ENCODE results near the gene TNFRSF14.
A peak's percentile ranks its signal among the peaks of the same experiment; 100 is the strongest.

Gene TNFRSF14

GRCh38 chr1:2606881-2607621 is 50.9 kb downstream of the TNFRSF14 start:
- Histone ChIP-seq H3K4me3 (ENCODE audit: low read depth in 1 of 2, low read length in 2 of 2) (no peak overlapping the region), H3K36me3 (ENCODE audit: control insufficient read depth in 1 of 2, insufficient read depth in 2 of 2, low read length in 2 of 2) (no peaks in the 10 kb centered on the region), H3K9me3 (ENCODE audit: control insufficient read depth in 1 of 2, low read length in 2 of 2) (no peaks in the 10 kb centered on the region), H3K27me3 (ENCODE audit: control insufficient read depth in 1 of 2, insufficient read depth in 2 of 2, low read length in 2 of 2) (no peaks in the 10 kb centered on the region), H3K4me1 (ENCODE audit: control insufficient read depth in 1 of 2, insufficient read depth in 2 of 2, low read length in 2 of 2) (peaks cover 4 to 11% of the 10 kb centered on the region in 2 donors), H3K27ac (ENCODE audit: low read depth, low read length) (no peak overlapping the region), H3K9ac (ENCODE audit: low read depth in 1 of 2, low read length in 2 of 2) (no peak overlapping the region)

DNA sequence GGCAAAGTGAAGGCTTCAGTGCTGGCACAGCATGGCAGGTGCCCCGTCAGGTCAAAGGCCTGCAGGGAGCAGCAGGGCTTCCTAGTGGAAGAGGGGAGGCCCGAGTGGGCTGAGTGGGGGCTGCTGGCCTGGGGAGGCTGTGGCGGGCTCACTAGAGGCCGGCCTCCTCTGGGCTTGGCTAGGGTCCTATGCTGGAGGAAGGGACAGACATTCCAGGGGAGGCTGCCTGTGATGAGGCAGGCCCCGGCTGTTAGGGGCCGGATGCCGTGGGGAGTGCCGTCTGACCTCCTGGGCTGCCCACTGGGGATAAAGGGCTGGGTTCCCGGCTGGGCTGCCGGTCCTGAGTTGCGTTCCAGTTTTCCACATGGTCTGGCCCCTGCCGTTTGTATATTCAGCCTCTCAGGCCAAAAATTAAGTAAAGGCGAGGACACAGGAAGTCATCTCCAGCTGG is 51.5 kb downstream of the TNFRSF14 start:
- H3K9me3 ChIP-seq (ENCODE audit: control insufficient read depth in 1 of 2, low read length in 2 of 2), result no peaks in the 10 kb centered on the region
- no peak overlapping the region for H3K27ac ChIP-seq (ENCODE audit: low read depth, low read length)
- no peak overlapping the region for H3K4me3 ChIP-seq (ENCODE audit: low read depth in 1 of 2, low read length in 2 of 2)
- no peak overlapping the region for H3K9ac ChIP-seq (ENCODE audit: low read depth in 1 of 2, low read length in 2 of 2)
- peaks cover 4 to 11% of the 10 kb centered on the region in 2 donors for H3K4me1 ChIP-seq (ENCODE audit: control insufficient read depth in 1 of 2, insufficient read depth in 2 of 2, low read length in 2 of 2)
- no peaks in the 10 kb centered on the region for H3K36me3 ChIP-seq (ENCODE audit: control insufficient read depth in 1 of 2, insufficient read depth in 2 of 2, low read length in 2 of 2)
- H3K27me3 ChIP-seq (ENCODE audit: control insufficient read depth in 1 of 2, insufficient read depth in 2 of 2, low read length in 2 of 2), result no peaks in the 10 kb centered on the region

DNA sequence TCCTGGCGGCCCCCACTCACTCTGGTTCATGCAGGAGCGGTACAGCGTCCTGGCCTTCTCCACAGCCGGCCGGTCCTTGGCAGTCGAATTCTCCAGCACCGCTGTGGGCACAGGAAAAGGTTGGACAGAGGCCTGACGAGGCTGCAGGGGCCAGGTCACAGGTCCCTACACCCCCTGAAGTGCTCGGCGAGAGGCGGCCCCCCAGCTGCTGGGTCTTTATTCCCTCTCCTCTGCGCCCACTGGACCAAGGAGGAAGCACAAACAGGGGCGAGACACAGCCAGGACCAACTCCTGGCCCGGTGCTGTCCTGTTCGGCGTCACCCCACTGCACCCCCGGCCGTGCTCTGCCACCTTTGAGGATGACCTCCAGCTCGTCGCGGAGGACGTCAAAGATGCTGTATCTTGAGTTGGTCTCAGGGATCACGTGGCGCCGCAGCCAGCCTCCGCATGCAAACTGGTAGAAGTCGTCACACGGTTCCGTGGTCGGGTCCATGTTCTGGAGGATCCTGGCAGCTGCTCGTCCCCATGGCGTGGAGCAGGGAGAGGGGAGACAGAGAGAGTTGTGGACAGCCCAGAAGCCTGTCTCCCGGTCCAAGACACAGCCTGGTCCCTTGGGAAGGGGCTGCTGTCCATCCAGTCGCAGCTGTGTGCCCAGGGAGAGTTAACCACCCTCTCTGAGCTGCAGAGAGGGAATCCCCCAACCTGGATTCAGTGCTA is 53.3 kb downstream of the TNFRSF14 start:
- Histone ChIP-seq H3K4me3 (ENCODE audit: low read depth in 1 of 2, low read length in 2 of 2) (no peak overlapping the region), H3K4me1 (ENCODE audit: control insufficient read depth in 1 of 2, insufficient read depth in 2 of 2, low read length in 2 of 2) (peaks cover 4 to 11% of the 10 kb centered on the region in 2 donors), H3K36me3 (ENCODE audit: control insufficient read depth in 1 of 2, insufficient read depth in 2 of 2, low read length in 2 of 2) (no peaks in the 10 kb centered on the region), H3K27me3 (ENCODE audit: control insufficient read depth in 1 of 2, insufficient read depth in 2 of 2, low read length in 2 of 2) (no peaks in the 10 kb centered on the region), H3K9ac (ENCODE audit: low read depth in 1 of 2, low read length in 2 of 2) (no peak overlapping the region), H3K27ac (ENCODE audit: low read depth, low read length) (no peak overlapping the region), H3K9me3 (ENCODE audit: control insufficient read depth in 1 of 2, low read length in 2 of 2) (peaks cover 6 to 8% of the 10 kb centered on the region in 2 donors)

DNA sequence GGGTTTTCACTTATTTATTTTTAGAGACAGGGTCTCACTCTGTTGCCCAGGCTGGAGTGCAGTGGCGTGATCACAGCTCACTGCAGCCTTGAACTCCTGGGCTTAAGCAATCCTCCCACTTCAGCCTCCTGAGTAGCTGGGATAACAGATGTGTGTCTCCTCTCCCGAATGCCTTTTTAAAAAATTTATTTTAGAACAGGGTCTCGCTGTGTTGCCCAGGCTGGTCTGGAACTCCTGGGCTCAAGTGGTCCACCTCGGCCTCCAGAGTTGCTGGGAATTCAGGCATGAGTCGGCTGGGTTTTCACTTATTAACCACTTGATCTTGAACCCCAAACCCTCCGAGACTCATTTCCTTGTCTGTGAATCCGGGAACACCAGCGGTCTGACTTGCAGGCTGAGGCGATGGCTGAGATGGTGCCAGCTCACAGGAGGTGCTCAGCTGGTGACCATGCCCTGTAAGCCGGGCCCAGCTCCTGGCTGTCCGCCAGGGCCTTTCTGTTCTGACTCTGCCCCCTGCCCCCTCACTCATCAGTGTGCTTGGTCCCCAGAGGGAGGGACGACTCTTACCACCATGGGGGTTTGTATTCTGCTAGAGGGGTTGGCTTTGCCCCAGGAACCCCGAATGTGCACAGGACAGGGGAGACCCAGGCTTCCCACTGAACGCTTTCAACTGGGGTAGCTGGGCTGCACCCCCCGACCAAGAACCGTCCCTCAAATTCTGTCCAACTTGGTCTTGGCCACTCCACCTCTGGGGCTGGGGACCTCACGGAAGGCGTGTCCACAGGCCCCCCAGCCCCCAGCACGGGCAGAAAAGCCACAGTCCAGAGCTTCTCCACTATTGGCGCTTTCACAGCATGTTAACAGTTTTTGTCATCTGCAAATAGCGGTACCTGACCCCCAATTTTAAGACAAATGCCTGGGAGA is 54.1 kb downstream of the TNFRSF14 start:
- H3K27ac ChIP-seq (ENCODE audit: low read depth, low read length), result no peak overlapping the region
- no peaks in the 10 kb centered on the region for H3K27me3 ChIP-seq (ENCODE audit: control insufficient read depth in 1 of 2, insufficient read depth in 2 of 2, low read length in 2 of 2)
- H3K4me3 ChIP-seq (ENCODE audit: low read depth in 1 of 2, low read length in 2 of 2), result peak overlapping the region in 1 of 2 donors; percentile 15
- H3K4me1 ChIP-seq (ENCODE audit: control insufficient read depth in 1 of 2, insufficient read depth in 2 of 2, low read length in 2 of 2), result peaks cover 4 to 11% of the 10 kb centered on the region in 2 donors
- H3K9ac ChIP-seq (ENCODE audit: low read depth in 1 of 2, low read length in 2 of 2), result no peak overlapping the region
- H3K36me3 ChIP-seq (ENCODE audit: control insufficient read depth in 1 of 2, insufficient read depth in 2 of 2, low read length in 2 of 2), result no peaks in the 10 kb centered on the region
- H3K9me3 ChIP-seq (ENCODE audit: control insufficient read depth in 1 of 2, low read length in 2 of 2), result peaks cover 6 to 8% of the 10 kb centered on the region in 2 donors

- peak overlapping the region in 1 of 2 donors; percentile 6 for H3K9ac ChIP-seq (ENCODE audit: low read depth in 1 of 2, low read length in 2 of 2)
- no peaks in the 10 kb centered on the region for H3K27me3 ChIP-seq (ENCODE audit: control insufficient read depth in 1 of 2, insufficient read depth in 2 of 2, low read length in 2 of 2)
- H3K36me3 ChIP-seq (ENCODE audit: control insufficient read depth in 1 of 2, insufficient read depth in 2 of 2, low read length in 2 of 2), result no peaks in the 10 kb centered on the region
- no peak overlapping the region for H3K27ac ChIP-seq (ENCODE audit: low read depth, low read length)
- H3K4me3 ChIP-seq (ENCODE audit: low read depth in 1 of 2, low read length in 2 of 2), result peak overlapping the region; percentile 15 to 28
- peaks cover 4 to 11% of the 10 kb centered on the region in 2 donors for H3K4me1 ChIP-seq (ENCODE audit: control insufficient read depth in 1 of 2, insufficient read depth in 2 of 2, low read length in 2 of 2)
- H3K9me3 ChIP-seq (ENCODE audit: control insufficient read depth in 1 of 2, low read length in 2 of 2), result peaks cover 8 to 12% of the 10 kb centered on the region in 2 donors
These were observed 54.9 kb downstream of the TNFRSF14 start for GRCh38 chr1:2611031-2611501.

- Histone ChIP-seq H3K27ac (ENCODE audit: low read depth, low read length) (no peak overlapping the region), H3K4me3 (ENCODE audit: low read depth in 1 of 2, low read length in 2 of 2) (no peak overlapping the region), H3K9ac (ENCODE audit: low read depth in 1 of 2, low read length in 2 of 2) (no peak overlapping the region), H3K27me3 (ENCODE audit: control insufficient read depth in 1 of 2, insufficient read depth in 2 of 2, low read length in 2 of 2) (no peaks in the 10 kb centered on the region), H3K9me3 (ENCODE audit: control insufficient read depth in 1 of 2, low read length in 2 of 2) (peaks cover 8 to 16% of the 10 kb centered on the region in 2 donors), H3K4me1 (ENCODE audit: control insufficient read depth in 1 of 2, insufficient read depth in 2 of 2, low read length in 2 of 2) (peaks cover 4 to 11% of the 10 kb centered on the region in 2 donors), H3K36me3 (ENCODE audit: control insufficient read depth in 1 of 2, insufficient read depth in 2 of 2, low read length in 2 of 2) (no peaks in the 10 kb centered on the region)
These were observed 55.7 kb downstream of the TNFRSF14 start for GRCh38 chr1:2611621-2612437.

DNA sequence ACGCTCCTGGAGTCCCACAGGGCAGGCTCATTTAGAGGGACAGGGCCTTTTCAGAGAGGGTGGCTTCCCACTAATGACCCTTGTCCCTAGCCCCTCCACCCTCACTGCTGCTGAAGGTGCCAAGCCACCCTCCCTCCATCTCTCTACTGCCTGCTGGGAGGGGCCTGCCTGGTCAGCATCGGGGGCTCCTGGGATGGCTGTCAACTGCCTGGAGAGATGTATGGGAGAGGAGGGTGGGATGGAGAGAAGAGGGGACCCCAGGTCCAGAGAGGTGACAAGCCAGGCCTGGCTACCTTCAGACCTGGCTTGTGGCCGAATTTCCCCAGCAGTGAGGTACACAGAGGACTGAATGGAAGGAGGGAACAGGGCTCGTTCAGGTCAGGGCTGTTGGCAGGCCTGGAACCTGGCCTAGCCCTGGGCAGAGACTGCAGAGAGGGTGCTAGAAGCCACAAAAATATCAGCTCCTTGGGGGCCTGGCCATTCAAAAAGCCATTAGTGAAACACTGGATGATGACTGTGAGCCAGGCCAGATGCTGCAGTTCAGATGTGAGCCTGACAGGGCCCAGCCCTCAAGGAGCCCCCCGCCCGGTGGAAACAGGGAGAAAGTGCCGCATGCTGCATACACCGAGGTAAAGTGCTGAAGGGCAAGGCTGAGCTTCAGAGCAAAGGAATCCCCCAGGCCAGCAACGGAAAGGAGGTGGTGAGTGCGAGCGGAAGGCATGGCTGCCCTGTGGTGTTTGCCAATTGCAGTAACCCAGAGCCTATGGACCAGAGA is 56.6 kb downstream of the TNFRSF14 start:
- Histone ChIP-seq H3K27ac (ENCODE audit: low read depth, low read length) (no peak overlapping the region), H3K27me3 (ENCODE audit: control insufficient read depth in 1 of 2, insufficient read depth in 2 of 2, low read length in 2 of 2) (no peaks in the 10 kb centered on the region), H3K4me3 (ENCODE audit: low read depth in 1 of 2, low read length in 2 of 2) (no peak overlapping the region), H3K9ac (ENCODE audit: low read depth in 1 of 2, low read length in 2 of 2) (no peak overlapping the region), H3K9me3 (ENCODE audit: control insufficient read depth in 1 of 2, low read length in 2 of 2) (peaks cover 8 to 16% of the 10 kb centered on the region in 2 donors), H3K4me1 (ENCODE audit: control insufficient read depth in 1 of 2, insufficient read depth in 2 of 2, low read length in 2 of 2) (peaks cover 4 to 11% of the 10 kb centered on the region in 2 donors), H3K36me3 (ENCODE audit: control insufficient read depth in 1 of 2, insufficient read depth in 2 of 2, low read length in 2 of 2) (no peaks in the 10 kb centered on the region)

Measured in duodenal mucosa (tissue), 2 donors.